ENCODE results near the gene CNBP. TPM values are rescaled to one million over a fixed set of nuclear protein-coding genes. Genes with fewer than 3 reads are reported as not detected.

Gene CNBP
- total RNA-seq (2014; rRNA removed; shearing (Covaris generic)) (341 and 348 TPM in 2 replicates), polyA plus RNA-seq (2016; fragmentation: Nextera tagmentation; extraction: Ambion mirVana) (375 and 444 TPM in 2 replicates)
- long read RNA-seq, transcript CNBP-208 (5 exons, 1,549 nt), result minor isoform, 28 of 927 reads
- long read RNA-seq, transcript CNBP-204 (5 exons, 1,641 nt), result minor isoform, 160 of 927 reads
- long read RNA-seq, transcript CNBP-201 (5 exons, 1,664 nt), result major isoform, 332 of 927 reads
- long read RNA-seq, transcript CNBP-207 (5 exons, 1,626 nt), result minor isoform, 239 of 927 reads
- long read RNA-seq, partial matches to known transcripts, result 5 of 927 reads
- long read RNA-seq, other reads (novel, unspliced or antisense), result 155 of 927 reads

GRCh38 chr3:129183569-129184395, at the start of gene CNBP:
CNBP (minus strand) TSS chr3:129183896; CDS start chr3:129171757, 12,139 bp downstream.
- Mint-ChIP-seq H3K4me3 (peak within 1 kb of the TSS; percentile 95), H3K27ac (peak within 1 kb of the TSS; percentile 100), H3K9me3 (peaks cover 3% of the 10 kb centered on the region; the same call in 1 of the 3 replicates), H3K4me1 (peaks cover 22% of the 10 kb centered on the region), H3K36me3 (ENCODE audit: low read depth) (peaks cover 43% of the 10 kb centered on the region), H3K27me3 (ENCODE audit: insufficient read depth, low read depth, poor library complexity) (peaks cover 11% of the 10 kb centered on the region)
- H3K4me1 ChIP-seq (ENCODE audit: insufficient read depth), result peaks cover 20% of the 10 kb centered on the region
- no peaks in the 10 kb centered on the region for H3F3A ChIP-seq (replicated peaks; ENCODE audit: low read depth)
- no peaks in the 10 kb centered on the region for H3K9me2 ChIP-seq (ENCODE audit: insufficient read depth)
- no peaks in the 10 kb centered on the region for H3K27me3 ChIP-seq (ENCODE audit: insufficient read depth)
- H3K36me3 ChIP-seq (ENCODE audit: insufficient read depth), result peaks cover 3% of the 10 kb centered on the region
- H4K20me1 ChIP-seq (replicated peaks; ENCODE audit: insufficient read depth), result peaks cover 19% of the 10 kb centered on the region
- peak within 1 kb of the TSS; percentile 82 for H3K4me2 ChIP-seq
- peak within 1 kb of the TSS; percentile 64 for H3K4me3 ChIP-seq
- DNase-seq (ENCODE audit: low spot score) (peak; percentile 95), ATAC-seq (peak; percentile 95)
- H2AFZ ChIP-seq, result 0 out of 2 replicates have a peak within 1 kb of the TSS, but pooled peaks have one; percentile 70
- peaks cover 61% of the 10 kb centered on the region for H3K79me2 ChIP-seq (replicated peaks; ENCODE audit: insufficient read depth)
- H3K27ac ChIP-seq (ENCODE audit: low read depth), result peak within 1 kb of the TSS; percentile 96
- 0 out of 2 replicates have a peak, but pooled peaks have one; percentile 11 for TF ChIP-seq NANOG (IDR thresholded peaks at IDR 0.05; ENCODE audit: borderline replicate concordance)
- no peak for TF ChIP-seq EZH2 (IDR thresholded peaks at IDR 0.05; ENCODE audit: low read depth, unreplicated experiment)
- TF ChIP-seq, protein P1, sequence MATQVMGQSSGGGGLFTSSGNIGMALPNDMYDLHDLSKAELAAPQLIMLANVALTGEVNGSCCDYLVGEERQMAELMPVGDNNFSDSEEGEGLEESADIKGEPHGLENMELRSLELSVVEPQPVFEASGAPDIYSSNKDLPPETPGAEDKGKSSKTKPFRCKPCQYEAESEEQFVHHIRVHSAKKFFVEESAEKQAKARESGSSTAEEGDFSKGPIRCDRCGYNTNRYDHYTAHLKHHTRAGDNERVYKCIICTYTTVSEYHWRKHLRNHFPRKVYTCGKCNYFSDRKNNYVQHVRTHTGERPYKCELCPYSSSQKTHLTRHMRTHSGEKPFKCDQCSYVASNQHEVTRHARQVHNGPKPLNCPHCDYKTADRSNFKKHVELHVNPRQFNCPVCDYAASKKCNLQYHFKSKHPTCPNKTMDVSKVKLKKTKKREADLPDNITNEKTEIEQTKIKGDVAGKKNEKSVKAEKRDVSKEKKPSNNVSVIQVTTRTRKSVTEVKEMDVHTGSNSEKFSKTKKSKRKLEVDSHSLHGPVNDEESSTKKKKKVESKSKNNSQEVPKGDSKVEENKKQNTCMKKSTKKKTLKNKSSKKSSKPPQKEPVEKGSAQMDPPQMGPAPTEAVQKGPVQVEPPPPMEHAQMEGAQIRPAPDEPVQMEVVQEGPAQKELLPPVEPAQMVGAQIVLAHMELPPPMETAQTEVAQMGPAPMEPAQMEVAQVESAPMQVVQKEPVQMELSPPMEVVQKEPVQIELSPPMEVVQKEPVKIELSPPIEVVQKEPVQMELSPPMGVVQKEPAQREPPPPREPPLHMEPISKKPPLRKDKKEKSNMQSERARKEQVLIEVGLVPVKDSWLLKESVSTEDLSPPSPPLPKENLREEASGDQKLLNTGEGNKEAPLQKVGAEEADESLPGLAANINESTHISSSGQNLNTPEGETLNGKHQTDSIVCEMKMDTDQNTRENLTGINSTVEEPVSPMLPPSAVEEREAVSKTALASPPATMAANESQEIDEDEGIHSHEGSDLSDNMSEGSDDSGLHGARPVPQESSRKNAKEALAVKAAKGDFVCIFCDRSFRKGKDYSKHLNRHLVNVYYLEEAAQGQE (IDR thresholded peaks at IDR 0.05; ENCODE audit: unreplicated experiment), result no peak
- TF ChIP-seq JUNB (IDR thresholded peaks at IDR 0.05; ENCODE audit: unreplicated experiment), result no peak
- no peak for TF ChIP-seq ZNF114 (CRISPR knock-in tag; IDR thresholded peaks at IDR 0.05)
- TF ChIP-seq, protein P2, sequence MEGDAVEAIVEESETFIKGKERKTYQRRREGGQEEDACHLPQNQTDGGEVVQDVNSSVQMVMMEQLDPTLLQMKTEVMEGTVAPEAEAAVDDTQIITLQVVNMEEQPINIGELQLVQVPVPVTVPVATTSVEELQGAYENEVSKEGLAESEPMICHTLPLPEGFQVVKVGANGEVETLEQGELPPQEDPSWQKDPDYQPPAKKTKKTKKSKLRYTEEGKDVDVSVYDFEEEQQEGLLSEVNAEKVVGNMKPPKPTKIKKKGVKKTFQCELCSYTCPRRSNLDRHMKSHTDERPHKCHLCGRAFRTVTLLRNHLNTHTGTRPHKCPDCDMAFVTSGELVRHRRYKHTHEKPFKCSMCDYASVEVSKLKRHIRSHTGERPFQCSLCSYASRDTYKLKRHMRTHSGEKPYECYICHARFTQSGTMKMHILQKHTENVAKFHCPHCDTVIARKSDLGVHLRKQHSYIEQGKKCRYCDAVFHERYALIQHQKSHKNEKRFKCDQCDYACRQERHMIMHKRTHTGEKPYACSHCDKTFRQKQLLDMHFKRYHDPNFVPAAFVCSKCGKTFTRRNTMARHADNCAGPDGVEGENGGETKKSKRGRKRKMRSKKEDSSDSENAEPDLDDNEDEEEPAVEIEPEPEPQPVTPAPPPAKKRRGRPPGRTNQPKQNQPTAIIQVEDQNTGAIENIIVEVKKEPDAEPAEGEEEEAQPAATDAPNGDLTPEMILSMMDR (conservative IDR thresholded peaks at IDR 0.05; ENCODE audit: low read depth in 2 of 2), result no peak
- peak; percentile 46; the same call in 1 of the 2 replicates for TF ChIP-seq CREB1 (CRISPR knock-in tag; IDR thresholded peaks at IDR 0.05; ENCODE audit: low read depth)
- TF ChIP-seq ETS1 (IDR thresholded peaks at IDR 0.05), result no peak
- no peak for TF ChIP-seq EZH2phosphoT487 (IDR thresholded peaks at IDR 0.05; ENCODE audit: unreplicated experiment)
- TF ChIP-seq ZNF462 (CRISPR knock-in tag; IDR thresholded peaks at IDR 0.05), result no peak
- no peak for TF ChIP-seq STAT1 (IDR thresholded peaks at IDR 0.05; ENCODE audit: unreplicated experiment)
- TF ChIP-seq ZNF331 (CRISPR knock-in tag; IDR thresholded peaks at IDR 0.05; ENCODE audit: low read depth), result no peak
